ENCODE measurements around the gene NDFIP2.

NDFIP2 gene

GRCh38 chr13:79531542-79532254 is 50.7 kb downstream of the NDFIP2 start:
- in situ Hi-C loops (cut with HindIII; ENCODE audit: low pct_ligation_motif_present, low sequenced_read_pairs), result loop anchor here (25.0 kb wide), 1 partner anchor 94 kb away; no protein-coding TSS in a partner anchor
- H3K27ac ChIP-seq, result no peak overlapping the region
- no peak for DNase-seq
- TF ChIP-seq CTCF (IDR thresholded peaks at IDR 0.05; ENCODE audit: low read depth, low read length, missing control alignments), result no peak
- no peaks in the 10 kb centered on the region for H3K27me3 ChIP-seq (replicated peaks)
- H3K4me3 ChIP-seq (ENCODE audit: low read depth, low read length), result no peak overlapping the region
- H3K36me3 ChIP-seq (replicated peaks), result no peaks in the 10 kb centered on the region

- H3K27ac ChIP-seq, result no peak overlapping the region
- in situ Hi-C loops (cut with HindIII; ENCODE audit: low pct_ligation_motif_present, low sequenced_read_pairs), result loop anchor here (25.0 kb wide), 1 partner anchor 95 kb away; no protein-coding TSS in a partner anchor
- no peaks in the 10 kb centered on the region for H3K36me3 ChIP-seq (replicated peaks)
- no peak overlapping the region for H3K4me3 ChIP-seq (ENCODE audit: low read depth, low read length)
- no peak for DNase-seq
- H3K27me3 ChIP-seq (replicated peaks), result no peaks in the 10 kb centered on the region
- no peak for TF ChIP-seq CTCF (IDR thresholded peaks at IDR 0.05; ENCODE audit: low read depth, low read length, missing control alignments)
These were observed 51.6 kb downstream of the NDFIP2 start for GRCh38 chr13:79532576-79532975.

- no peak for TF ChIP-seq CTCF (IDR thresholded peaks at IDR 0.05; ENCODE audit: low read depth, low read length, missing control alignments)
- no peaks in the 10 kb centered on the region for H3K27me3 ChIP-seq (replicated peaks)
- H3K27ac ChIP-seq, result no peak overlapping the region
- no peaks in the 10 kb centered on the region for H3K36me3 ChIP-seq (replicated peaks)
- H3K4me3 ChIP-seq (ENCODE audit: low read depth, low read length), result no peak overlapping the region
- no peak for DNase-seq
- in situ Hi-C loops (cut with HindIII; ENCODE audit: low pct_ligation_motif_present, low sequenced_read_pairs), result loop anchor here (25.0 kb wide), 1 partner anchor 97 kb away; no protein-coding TSS in a partner anchor
These were observed 52.9 kb downstream of the NDFIP2 start for GRCh38 chr13:79533781-79534400.

GRCh38 chr13:79534596-79534995 is 53.6 kb downstream of the NDFIP2 start:
- TF ChIP-seq CTCF (IDR thresholded peaks at IDR 0.05; ENCODE audit: low read depth, low read length, missing control alignments), result no peak
- no peaks in the 10 kb centered on the region for H3K36me3 ChIP-seq (replicated peaks)
- in situ Hi-C loops (cut with HindIII; ENCODE audit: low pct_ligation_motif_present, low sequenced_read_pairs), result loop anchor here (25.0 kb wide), 1 partner anchor 97 kb away; no protein-coding TSS in a partner anchor
- DNase-seq, result no peak
- no peaks in the 10 kb centered on the region for H3K27me3 ChIP-seq (replicated peaks)
- H3K4me3 ChIP-seq (ENCODE audit: low read depth, low read length), result no peak overlapping the region
- H3K27ac ChIP-seq, result no peak overlapping the region

GRCh38 chr13:79538757-79539156 is 57.8 kb downstream of the NDFIP2 start:
- Histone ChIP-seq H3K36me3 (replicated peaks) (peaks cover 3% of the 10 kb centered on the region), H3K27me3 (replicated peaks) (no peaks in the 10 kb centered on the region), H3K4me3 (ENCODE audit: low read depth, low read length) (no peak overlapping the region), H3K27ac (no peak overlapping the region)
- DNase-seq, result no peak
- no peak for TF ChIP-seq CTCF (IDR thresholded peaks at IDR 0.05; ENCODE audit: low read depth, low read length, missing control alignments)
- in situ Hi-C loops (cut with HindIII; ENCODE audit: low pct_ligation_motif_present, low sequenced_read_pairs), result loop anchor here (25.0 kb wide), 1 partner anchor 101 kb away; no protein-coding TSS in a partner anchor
